ENCODE measurements around the gene KLF6.
"Not testable (repeated sequence)": the region's sequence is repeated elsewhere in the genome, so short reads cannot be mapped to it uniquely, and the experiment has no call there.

The KLF6 gene

DNA sequence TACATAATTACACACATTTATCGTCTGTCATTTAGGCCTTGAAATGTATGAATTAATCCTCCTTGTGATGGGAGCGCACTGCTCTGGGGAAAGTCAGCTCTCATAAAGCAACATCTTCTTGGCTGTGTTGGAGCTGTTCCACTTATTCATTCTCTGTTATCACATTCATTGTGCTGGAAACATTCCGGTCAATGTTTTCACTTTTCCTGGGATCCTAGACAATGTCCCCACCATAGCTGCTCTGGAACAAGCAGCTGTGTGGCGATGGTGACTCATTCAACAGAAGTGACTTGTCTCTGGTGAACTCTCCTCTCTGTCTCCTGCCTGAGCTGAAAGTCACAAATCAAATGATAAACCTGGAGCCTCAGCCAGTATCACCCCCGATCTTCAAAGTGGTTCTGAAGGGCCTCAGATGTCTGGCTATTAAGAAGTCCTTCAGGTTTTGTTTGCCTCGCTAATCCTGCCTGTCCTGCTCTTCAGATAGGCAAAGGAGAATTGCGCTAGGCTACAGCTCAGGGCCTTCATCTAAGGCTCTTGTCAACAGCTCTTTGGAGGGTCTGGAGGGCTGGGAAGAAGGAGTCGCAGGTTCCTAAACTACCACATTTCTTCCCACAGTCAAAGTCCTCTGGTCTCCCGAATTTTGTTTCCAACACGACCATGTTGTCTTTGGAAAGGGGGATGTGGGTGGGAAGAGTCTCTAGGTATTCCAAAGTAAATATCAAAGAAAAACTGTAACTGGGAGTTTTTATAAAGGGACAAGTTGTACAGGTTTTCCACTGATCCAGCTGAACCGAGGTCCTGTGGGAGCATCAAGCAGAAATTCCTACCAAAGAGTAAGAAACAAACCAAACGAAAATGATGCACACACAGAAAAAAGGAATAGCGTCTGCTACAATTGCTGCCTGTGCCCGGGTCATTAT lies 29.3 kb downstream of the KLF6 start:
- DNase-seq, result no peak

DNA sequence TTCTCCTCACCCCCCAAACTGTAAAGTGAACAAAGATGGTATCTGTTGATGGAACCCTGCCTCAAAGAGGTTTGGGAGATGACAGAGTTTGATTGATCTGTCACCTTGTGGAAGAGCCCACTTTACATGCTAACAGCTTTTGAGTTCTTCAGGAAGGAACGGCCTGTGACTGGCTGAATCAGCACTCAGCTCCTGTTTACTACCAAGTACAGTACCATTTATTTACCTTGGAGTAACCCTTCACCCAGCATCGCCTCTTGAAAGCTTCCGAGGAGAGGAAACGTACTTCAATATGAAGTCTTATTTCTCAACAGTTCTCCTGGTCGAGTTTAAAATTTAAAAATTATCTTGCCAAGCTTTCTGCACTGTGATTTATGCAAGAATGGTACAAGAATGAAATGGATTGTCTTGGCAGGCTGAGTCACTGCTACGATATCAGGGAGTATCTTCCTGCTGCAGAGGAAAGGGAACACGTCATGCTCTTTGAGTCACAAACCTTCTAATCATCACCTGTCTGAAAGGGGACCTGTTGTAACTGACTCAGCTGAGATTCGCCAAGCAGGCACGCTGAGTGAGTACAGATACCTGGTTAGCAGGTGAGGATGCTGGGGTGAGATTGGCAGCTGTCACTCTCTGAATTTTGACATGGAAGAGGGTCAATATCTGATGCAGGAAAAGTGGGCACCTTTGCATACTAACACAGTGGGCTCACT lies 30.1 kb downstream of the KLF6 start:
- DNase-seq, result no peak

DNA sequence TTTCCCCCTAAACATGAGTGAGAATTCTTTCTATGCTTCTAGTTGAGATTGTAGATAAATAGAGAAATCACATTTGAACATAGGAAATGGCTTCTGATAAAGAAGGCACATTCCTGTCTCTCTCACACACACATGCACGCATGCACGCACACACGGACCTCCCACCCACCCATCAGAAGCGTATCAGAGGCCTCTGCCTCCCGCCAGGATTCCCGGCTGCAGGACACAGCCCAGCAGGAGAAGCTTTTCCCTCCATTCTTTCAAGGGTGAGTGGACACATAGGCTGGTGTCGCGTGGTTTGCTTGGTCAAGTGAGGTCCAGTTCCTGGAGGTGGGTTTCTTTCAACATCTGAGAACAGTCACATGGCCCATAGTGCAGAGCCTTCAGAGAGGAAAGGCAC lies 34.2 kb downstream of the KLF6 start:
- DNase-seq, result no peak

DNA sequence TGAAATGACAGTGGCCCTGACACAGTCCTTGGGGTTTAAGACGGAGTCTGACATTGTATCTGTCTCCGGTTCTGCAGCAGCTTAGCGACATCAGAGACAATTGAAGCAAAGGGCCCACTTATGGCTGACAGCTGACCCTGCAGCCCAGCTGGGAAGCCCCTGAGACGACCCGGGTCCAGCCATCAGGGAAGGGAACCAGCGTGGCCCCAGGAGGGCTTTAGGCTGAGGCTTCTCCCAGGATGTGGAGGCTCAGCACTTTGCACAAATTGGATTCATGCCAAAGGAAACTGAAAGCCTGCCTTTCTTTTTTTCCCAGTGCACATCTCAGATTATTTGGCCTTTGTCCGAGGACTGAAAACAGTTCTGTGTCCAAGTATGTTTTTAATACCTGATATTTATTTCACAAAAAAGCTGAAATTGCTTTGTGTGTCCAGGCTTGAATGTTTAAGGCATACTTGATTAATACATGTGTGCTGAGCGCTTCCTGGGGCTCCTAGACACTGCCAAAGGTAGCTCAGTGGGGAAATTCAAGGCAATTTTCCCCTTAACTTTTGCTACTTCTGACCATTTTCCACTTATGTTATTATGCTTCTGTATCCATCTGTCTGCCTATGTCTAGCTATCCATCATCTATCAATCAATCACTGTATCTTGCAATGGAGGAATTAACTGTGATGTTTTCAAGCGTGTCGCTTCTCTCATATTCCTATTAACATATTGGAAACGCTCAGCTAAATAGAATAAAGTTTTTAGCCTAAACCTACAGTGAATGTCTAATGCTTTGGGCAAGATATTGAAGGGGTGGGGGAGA lies 34.8 kb downstream of the KLF6 start:
- DNase-seq, result no peak

DNA sequence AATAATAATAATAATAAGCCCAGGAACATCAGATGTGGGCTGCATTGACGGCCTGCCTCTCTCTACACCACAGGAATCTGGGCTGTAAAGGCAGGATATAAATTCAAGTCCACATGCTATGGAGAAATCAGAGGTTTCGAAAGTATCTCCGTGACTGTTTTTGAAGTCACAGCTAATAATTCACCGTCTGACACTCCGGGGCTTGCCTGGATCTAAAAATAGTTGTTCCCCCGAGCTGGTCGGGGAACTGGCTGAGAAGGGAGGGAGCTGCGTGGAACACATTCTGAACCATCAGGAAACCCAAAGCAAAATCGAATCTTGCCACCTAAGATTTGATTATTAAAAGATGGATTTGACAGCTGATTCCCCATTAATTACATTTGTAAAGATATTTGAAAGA lies 35.4 kb downstream of the KLF6 start:
- DNase-seq, result no peak

- DNase-seq, result no peak
Measured at GRCh38 chr10:3749011-3749410, 36.0 kb downstream of the KLF6 start.

GRCh38 chr10:3748484-3748883 lies 36.5 kb downstream of the KLF6 start:
- no peak for DNase-seq

DNA sequence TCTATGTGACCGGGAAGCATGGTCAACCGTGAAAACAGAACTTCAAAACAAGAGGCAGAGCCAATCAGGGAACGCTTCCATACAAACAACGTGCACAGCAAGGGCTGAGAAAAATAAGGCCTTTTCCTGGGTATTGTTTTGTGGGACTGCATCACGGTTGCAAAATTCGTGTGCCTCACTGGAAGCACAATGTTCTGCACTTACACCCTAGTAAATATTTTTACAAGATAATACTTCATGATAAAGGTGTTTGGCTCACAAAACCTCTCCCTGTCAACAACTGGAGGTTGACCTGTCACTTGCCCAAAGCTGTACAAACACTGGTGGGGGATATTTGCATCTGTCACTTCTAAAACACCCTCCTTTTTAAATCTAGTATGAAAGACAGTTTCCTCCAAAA lies 37.0 kb downstream of the KLF6 start:
- DNase-seq, result no peak

- no peak for DNase-seq
Measured at GRCh38 chr10:3747248-3747960, 37.6 kb downstream of the KLF6 start.

- DNase-seq, result no peak
Measured at GRCh38 chr10:3746634-3747033, 38.4 kb downstream of the KLF6 start.

GRCh38 chr10:3745521-3745920 lies 39.5 kb downstream of the KLF6 start:
- DNase-seq, result no peak

GRCh38 chr10:3741688-3742461 lies 43.1 kb downstream of the KLF6 start:
- DNase-seq, result no peak

DNA sequence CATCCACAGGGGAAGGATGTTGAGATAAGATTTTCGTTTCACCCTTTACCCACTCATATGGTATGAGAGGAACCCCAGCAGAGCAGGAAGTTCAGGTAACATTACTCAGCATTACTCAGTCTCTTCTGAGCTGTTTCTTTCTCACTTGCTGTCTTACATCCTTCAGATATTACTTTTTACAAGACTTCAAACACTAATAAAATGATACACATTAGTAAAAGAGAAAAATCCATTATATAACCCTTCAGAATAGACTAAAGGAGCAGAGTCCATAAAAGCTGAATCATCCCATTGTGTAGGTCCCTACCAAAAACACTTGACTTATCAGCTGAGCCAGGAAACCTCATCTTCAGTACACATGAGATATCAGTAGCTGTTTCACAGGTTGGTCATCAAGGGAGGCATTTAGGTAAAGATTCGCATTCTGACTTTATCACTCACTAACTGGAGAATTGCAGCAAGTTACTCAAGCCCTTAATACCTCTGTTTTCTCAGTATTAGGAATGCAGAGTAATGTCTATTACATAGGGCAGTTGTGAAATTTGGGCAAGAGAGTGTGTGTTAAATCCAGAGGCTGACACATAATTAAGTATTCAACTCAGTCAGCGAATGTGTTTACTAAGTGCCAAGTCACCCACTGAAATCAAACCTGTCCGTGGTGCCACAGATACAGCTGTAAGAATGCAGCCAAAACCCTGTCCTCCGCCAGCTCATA lies 44.7 kb downstream of the KLF6 start:
- no peak for DNase-seq

GRCh38 chr10:3738855-3739350 lies 46.1 kb downstream of the KLF6 start:
- no peak for DNase-seq

DNA sequence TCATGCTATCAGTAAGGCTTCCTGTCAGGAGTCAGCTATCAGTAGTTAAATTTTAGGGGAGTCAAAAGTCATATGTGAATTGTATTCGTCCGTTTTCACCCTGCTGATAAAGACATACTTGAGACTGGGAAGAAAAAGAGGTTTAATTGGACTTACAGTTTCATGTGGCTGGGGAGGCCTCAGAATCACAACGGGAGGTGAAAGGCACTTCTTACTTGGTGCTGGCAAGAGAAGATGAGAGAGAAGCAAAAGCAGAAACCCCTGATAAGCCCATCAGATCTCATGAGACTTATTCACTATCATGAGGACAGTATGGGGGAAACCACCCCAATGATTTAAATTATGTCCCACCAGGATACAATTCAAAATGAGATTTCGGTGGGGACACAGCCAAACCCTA lies 47.1 kb downstream of the KLF6 start:
- DNase-seq, result no peak

GRCh38 chr10:3735175-3735574 lies 49.8 kb downstream of the KLF6 start:
- no peak for DNase-seq

DNA sequence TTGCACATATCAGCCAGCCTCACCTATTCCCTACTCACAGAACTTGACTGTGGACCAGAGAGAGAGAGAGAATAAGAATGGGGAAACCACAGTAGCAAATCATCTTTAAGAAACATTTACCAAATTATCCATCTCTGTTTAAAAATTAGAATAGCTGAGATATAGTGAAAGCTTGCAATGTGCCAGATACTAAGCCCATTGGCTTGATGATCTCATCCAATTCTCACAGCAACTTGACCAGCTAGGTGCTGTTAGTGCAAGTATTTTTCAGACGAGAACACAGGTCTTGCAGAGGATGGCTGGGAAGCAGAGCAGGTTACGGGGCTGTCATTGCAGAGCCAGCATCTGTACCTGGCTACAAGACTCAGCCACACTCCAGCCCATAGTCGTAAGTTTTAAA lies 50.9 kb downstream of the KLF6 start:
- DNase-seq, result no peak

- DNase-seq, result not testable (repeated sequence)
Measured at GRCh38 chr10:3732183-3732582, 52.8 kb downstream of the KLF6 start.

DNA sequence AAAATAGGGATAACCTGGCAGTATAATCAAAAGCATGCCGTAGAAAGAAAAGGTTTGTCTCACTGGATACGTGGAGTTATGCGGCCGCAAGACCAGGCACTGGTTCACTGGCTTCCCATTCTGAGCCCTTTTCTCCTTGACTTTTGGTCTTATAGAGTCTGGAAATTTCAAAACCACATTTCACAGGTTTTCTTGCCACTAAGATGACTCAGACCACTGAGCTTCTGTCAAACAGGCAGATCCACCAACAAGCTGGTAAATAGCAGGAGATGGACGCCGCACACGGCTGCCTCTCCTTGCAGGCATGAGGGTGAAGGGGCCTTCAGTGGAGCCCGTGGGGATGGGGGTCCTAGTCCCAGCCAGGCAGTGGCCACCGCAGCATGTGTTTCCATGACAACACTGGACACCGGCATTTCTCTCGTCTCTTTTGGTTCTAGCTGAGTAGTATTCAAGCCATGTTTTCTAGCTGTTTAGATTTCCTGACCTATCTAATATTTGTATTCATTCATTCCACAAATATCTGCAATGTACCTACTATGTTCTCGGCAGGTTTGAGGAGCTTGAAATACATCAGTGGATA lies 55.5 kb downstream of the KLF6 start:
- no peak for DNase-seq

DNA sequence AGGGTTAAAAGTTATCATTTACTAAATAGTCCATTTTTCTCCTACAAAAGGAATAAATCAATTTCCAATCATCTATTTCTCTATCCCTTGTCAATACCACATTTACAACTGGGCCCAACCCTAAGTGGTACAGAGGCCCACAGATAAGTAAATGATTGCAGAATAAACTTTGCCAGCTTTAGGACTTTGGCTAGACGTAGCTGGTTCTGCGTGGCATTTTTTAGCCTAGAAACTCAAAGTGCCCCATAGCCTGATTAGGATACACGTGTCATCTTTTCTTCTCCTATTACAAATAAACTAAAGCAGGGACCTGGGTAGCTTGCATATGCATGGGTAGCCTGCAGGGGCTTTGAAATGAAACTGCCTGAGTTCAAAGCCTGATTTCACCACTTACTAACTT lies 56.4 kb downstream of the KLF6 start:
- no peak for DNase-seq

- DNase-seq, result no peak
Measured at GRCh38 chr10:3727268-3727667, 57.7 kb downstream of the KLF6 start.
